HG03565 (cell line): ENCODE data around the gene ARFIP2.

Experiments used
- ATAC-seq: cut with Tn5 transposase; IDR thresholded peaks from one replicate; pipeline ENCODE4 v1.9.1; 2021; ENCODE audit warnings: mild to moderate bottlenecking, moderate library complexity; ENCODE audit not compliant: unreplicated experiment

The ARFIP2 gene

DNA sequence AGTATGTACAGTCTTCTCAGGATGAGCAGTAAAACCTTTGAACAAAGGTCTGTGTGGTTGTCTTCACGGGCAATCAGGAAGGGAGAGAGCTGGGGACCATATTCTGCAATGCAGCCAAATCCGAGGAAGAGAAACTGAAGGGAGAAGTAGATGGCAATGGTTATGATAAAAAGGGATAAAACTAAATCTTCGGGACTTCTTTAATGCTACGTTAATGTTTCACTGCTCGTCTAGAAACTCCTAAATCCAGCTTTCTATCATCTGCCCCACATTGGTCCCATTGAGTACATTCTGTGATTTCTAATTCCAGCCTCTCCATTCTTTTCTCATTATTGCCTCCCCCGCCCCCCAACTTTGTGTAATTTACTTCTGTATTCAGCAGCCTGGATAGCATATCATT is 1.9 kb upstream of the ARFIP2 start:
- no peak for ATAC-seq

DNA sequence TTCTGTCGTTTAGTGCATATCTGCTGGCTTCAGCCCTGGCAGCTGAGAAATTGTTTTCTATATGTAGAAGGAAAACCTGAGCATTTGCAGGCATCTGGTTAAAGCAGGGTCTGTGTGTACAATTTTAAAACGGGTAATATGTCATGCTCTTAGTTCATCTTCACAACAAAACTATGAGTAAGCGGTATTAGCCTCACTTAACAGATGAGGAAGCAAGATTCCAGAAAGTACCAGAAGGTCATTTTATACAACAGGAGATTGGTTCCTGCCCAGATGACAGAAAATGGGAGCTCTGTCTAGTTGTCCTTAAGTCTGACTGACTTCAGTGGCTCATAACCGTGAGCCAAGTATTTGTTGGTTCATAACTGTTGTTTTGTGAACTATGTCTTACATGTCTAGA is 1.3 kb upstream of the ARFIP2 start:
- no peak for ATAC-seq

DNA sequence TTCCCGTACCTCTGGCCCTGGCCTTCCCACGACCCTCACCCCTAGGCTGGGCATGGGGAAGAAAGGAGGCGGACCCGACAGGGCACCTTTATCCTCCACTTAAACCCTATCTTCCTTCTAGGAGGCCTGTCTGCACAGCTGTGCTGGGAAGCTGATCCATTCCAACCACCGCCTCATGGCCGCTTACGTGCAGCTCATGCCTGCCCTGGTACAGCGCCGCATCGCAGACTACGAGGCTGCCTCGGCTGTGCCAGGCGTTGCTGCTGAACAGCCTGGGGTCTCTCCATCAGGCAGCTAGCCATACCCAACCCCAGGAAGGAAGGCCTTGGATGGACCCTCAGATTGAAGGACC is 769 bp upstream of the ARFIP2 start:
- no peak for ATAC-seq

DNA sequence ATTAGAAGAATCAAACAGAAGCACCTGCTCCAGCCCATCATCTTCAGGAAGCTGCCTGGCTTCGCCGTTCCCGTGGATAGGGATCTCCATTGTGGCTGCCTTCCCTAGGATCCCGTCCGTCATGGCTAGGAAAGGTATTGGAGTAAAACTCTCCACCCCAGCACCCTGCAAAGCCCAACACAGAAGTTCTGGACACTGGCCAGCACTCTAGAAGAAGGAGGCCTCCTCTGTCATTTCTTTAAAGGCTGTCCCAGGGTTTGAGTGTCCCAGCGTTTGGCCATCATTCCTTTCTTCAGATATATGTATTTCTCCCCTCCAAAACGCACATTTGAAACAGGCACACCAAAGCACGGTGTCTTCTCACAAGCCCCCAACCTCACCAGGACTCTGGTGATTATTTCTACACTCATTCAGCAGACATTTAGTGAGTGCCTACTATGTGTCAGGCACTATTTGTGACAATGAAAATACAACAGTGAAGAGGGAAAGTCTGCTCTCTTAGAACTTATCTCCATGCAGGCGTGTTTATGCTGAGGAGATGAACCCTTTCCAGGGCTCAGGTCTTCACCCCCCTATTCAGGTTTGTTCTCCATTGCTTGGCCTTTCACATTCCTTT is 724 bp downstream of the ARFIP2 start:
- no peak for ATAC-seq

DNA sequence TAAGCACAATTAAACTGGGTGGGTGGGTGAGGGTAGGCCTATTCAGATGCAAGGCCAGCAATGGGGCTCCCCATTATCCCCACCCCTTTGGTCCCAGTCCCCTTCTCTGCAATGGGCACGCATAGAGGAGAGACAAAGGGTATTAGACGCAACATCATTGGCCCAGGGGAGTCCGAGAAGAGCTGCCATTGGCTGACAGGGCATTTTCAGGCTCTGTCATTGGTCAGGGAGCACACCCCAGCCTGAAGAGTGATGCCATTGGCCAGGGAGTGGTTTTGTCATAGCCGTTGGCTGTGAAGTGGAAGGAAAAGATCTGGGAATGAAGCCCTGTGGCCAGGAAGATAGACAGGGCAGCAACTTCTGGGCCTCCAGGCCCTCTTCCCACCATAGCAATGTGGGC is 4.6 kb downstream of the ARFIP2 start:
- ATAC-seq: no peak

DNA sequence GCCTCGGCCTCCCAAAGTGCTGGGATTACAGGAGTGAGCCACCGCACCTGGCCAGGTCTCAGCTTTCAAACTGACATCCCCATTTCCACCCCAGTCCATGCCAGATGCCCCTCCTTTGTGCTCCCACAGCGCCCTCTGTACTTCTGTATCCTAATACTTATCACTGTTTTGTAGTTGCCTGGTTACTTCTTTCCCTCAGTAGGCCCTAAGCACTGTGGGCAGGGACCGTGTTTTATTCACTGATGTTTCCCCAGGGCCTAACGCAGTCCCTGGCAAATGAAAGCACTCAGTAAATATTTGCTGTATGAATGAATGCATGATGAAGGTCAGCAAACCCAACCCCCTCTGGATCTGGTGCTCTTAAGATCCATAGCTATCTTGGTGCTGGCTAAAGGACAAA is 5.2 kb downstream of the ARFIP2 start:
- no peak for ATAC-seq

DNA sequence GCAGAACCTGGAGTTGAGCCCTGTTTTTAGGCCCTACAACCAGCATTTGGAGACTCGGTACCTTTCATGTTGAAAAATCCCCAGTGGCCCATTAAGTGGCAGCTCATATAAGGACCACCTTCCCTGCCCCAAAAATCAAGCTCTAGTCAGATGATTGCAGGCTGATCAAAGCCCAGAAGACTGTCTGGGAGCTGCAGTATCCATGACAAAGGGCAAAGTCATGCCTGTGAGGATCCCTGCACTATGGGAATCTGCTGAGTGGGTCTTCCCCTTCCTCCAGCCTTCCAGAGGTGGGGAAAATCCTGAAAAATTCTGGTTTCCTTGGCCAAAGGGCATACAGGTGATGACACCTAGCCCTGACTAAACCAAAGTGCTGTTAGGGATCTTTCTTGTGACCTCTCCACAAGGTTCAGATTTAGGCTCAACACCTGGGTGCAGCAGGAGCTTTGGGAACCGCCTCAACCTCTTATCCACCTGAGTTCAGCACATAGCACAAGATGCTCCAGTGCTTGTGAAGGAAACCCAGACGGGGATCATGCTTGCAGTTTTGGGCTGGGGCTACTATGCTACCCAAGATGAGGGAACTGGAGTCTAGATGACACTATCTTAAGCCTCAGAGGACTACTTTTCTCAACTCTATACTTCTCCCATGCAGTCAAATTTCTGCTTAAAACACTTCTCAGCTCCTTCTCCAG is 6.2 kb downstream of the ARFIP2 start:
- no peak for ATAC-seq

DNA sequence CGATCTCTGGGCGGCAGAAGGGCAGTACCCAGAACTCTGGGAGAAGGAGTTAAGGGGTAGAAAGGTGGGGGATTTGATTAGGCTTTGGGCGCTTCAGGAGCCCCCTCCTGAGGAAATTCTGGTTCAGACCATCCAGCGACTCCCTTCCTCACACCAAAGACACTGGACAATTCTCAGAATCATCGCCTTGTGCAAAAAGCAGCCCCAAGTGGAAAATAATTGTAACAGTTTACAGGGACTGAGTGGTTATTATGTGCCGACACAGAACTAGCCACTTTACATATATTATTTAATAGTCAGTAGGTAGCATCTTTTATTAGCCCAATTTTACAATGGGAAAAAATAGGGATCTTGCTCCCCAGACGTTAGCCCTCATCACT is 6.7 kb downstream of the ARFIP2 start:
- no peak for ATAC-seq

DNA sequence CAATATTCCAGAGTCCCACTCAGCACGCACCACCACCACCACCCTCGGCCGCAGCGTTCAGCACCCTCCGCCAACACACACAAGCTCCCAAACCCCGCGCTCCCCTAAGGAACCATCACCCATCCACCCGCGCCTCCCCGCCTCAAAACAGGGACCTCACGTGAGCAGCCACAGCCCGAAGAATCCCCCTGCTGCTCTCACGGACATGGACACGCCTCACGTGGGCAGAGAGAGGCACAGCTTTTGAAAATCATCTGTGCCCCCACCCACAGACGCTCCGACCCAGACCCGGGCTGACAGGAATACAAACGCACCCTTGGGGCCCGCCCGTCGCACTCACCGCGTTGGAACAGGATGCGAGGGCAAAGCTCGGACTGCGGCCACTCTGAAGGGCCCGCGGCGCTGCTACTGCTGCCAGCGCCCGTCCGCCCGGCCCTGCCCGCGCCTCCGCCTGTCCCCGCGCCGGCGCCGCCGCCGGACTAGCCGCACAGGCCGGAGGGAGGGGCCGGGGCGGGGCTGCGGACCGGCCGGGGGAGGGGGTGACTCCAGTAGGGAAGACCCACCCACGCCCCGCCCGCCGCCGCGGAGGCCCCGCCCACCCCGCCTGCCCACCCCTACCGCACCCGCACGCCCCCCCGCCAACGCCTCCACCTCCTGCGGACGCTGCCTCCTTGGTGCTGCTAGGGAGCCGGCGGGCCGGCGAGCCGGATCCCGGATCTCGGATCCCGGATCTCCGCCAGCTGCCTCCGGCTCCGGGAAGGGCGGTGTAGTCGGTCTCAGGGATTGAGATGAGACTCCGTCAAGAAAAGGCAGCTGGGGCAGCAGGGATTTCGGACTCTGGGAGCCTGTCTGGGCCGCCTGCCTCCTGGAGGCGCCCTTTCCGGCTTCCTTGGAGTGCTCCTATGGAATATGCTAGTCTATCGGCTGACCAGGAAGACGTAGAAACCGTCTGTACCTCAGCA is 7.4 kb downstream of the ARFIP2 start, which contains the start of gene TRIM3:
Gene TRIM3, minus strand, starts transcription at position 491 of the 962 bp plus-strand sequence. CDS start 8,246 bp downstream, outside the sequence.
- ATAC-seq: no peak

DNA sequence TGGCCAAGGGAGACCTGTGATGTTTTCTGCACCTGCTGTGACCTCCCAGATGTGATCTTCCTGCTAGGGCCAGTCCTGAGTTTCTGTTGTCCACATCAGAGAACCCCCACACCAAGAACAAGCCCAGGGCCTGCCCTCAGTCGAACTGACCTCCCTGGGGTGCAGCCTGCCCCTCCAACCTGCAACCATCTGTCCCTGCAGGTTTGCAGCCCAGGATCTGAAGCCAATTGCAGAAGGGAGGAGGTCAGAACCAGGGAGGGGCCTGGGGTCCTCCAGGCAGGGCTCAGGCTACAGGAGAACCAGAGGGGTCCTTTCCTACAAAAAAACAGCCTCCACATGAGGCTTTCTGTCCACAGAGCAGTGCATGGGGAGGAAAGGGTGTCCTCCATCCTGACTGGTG is 8.2 kb downstream of the ARFIP2 start:
- no peak for ATAC-seq

DNA sequence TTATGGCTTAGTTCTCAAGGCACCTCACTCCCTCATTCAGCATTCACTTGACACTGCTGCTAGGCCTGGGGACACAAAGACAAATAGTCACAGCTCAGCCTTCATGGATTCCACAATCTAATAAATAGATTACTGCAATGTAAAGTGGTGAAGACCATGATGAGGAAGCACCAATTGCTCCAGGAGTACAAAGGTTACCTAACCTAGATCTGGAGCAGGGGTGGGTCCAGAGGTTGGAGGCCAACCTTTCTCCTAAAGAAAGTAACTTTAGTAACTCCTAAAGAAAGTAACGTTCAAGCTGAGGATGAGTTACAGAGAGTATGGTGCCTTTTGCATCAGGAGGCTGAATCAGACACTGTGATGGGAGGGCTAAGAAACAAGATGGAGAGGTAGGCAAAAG is 11.5 kb downstream of the ARFIP2 start:
- ATAC-seq: no peak

DNA sequence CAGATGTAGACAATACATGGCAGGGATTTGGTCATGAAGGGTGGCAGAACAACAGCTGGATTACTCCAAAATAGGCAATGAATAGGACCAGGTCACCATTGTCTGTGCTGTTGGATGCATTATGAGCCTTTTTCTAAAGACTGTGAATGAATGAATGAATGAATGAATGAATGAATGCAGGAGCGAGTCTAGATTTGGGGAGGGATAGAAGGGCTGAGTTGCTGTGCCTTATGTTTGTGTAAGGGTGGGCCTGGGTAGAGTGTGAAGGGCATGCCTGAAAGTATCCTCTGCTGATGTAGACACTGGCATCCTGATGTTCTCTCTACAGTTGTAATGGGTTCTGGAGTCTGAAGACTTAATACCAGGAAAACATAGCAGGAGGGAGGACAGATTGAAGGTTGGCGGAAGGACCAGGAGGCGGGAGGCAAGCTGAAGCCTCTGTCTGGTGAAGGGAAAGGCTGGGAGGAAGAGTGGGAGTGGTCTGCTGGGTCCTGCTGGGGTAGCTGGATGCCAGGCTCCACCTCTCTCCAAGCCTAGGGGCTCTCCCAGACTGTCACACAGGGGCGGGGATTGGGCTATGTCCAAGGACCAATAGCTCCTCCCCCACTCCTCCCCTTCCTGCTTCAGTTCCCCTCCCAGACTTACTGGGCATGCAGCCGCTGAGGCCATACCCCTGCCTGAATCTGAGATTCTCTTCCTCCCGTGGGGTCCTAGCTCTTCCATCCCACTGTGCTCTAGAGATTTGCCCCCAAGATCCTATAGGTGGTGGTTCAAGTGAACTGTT is 12.2 kb downstream of the ARFIP2 start:
- ATAC-seq: peak; percentile 62

DNA sequence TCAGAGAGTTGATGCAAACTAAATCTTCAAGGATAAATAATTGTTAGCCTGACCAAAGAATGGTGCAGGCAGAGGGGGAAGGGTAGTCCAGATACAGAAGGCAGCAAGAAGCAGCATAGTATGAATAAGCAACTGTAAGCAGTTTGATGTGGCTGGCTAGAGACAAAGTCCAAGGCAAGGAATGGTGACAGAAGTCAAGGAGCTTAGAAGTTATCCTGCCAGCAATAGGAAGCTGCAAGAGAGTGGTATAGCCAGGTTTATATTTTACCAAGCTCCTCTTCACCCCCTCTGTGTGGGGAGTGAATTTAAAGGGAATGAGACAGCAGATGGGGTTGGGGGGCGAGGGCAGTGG is 22.1 kb downstream of the ARFIP2 start:
- no peak for ATAC-seq

DNA sequence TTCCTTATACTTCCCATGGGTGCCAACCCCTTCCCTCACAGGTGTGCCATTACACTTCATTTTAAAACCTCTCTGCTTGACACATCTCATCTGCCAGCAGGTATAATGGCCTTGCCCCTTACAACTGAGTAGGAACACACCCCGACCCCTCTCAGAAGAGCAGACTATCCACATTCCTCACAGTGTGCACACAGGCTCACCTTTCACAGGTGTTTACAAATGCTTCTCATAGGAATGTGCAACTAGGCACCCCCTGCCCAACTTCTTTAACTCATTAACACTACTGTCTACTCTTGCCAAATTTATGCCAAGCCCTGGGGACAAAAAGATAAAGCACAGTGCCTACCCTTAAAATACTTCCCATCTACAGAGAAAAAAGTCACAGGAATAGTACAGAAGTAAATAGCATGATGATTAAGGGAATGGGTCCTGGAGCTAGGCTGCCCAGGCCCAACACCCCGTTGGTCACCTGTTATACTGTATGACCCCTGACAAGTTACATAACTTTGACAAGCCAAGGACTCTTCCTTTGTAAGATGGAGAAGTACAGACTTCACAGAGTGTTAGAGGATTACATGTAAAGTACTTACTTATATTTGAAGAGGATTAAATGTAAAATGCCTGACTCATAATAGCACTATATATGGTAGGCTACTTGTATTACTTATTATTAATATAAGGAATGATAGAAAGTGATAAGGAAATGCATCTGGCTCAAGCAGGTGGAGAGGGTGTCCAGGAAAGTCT is 22.6 kb downstream of the ARFIP2 start:
- ATAC-seq: no peak

DNA sequence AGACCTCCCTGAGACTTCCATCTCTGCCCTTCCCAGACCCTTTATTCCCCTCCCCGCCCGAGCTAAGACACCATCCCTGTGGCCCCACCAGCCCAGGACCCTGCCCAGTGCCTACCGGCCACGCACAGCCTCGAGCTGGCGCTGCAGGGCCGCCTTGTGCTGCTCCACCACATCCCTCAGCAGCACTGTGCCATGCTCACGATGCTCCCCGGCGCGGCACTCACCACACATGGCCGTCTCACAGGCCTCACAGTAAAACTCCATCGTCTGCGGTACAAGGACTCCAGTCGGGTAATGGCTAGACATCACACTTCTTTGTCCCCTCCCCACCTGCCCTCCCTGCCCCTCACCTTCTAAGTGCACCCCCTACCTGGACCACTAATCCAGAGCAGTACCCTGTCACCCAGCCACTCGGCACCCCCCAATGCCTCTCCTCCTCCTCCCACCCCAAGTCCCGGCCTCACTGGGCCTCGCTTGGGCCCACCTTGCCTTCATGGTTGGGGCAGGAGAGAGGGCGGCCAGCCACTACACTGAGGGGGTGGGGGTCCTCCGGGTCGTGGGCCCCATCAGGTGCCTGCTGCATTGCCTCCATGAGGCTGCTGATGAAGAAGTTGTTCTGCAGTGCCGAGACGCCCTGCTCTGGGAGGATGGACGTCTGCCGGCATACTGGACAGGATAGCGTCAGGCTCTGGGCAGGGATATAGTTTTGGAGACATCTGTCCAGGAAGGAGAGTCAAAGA is 23.4 kb downstream of the ARFIP2 start:
- no peak for ATAC-seq

DNA sequence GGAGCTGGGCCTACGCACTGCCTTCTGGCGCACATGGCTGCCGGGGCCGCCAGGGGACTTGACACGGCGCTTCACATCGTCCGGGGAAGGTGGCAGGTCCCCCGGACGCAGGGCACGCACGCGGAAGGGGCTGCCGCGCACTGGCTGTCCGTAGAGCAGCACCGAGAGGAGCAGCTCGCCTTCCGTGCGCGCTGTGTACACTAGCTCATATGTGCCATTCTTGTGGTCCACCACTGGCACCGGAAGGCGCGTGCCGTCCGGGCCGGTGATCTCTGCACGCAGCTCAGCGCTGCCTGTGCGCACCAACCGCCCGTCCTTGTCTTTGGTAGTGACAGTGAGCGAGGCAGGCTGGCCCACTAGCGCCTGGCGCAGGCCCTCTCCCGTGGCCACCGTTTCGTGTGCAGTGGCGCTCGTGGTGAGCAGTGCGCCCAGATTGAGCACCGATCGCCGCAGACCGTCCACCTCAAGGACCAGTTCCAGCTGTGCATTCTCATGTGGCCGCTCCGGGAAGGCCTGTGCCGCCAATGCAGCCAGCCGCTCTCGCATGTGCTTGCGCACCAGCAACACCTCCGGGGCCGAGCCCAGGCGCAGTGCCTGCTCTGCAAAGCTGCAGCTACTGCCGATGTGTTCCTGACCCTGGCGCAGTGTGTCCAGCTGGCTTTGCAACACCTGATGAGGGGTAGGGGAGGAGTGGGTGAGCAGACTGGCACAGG is 24.6 kb downstream of the ARFIP2 start:
- no peak for ATAC-seq

DNA sequence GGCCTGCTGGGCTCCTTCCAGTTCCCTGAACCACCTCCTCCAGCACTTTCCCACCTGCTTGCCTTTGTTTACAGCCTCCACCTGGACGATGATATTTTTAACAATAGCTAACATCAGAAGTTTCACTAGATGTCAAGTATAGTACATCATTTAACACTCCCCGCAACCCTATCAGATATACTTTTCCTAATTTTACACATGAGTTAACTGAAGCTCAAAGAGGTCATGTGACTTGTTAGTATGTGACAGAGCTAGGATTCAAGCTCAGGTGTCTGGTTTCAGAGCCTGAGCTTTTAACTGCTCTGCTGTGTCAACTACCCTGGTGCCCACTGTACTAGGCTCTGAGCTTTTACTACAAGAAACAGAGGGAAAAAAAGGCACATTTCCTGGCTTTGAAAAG is 26.1 kb downstream of the ARFIP2 start:
- no peak for ATAC-seq

DNA sequence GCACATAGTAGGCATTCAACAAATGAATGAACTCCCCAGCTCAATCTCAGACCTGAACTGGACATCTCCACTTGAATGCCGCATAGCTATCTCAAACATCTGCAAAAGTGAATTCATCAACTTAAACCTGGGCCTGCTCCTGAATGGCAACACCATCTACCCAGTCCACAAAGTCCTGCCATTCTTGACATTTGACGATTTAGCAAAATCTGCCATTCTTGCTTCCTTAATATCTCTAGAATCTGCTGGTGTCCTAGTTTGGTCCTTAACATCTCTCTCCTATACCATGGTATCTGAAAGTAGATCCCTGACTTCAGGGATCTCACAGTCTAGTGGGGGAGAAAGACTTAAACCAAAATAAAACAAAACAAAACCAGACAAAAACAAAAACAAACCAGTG is 28.0 kb downstream of the ARFIP2 start:
- no peak for ATAC-seq

DNA sequence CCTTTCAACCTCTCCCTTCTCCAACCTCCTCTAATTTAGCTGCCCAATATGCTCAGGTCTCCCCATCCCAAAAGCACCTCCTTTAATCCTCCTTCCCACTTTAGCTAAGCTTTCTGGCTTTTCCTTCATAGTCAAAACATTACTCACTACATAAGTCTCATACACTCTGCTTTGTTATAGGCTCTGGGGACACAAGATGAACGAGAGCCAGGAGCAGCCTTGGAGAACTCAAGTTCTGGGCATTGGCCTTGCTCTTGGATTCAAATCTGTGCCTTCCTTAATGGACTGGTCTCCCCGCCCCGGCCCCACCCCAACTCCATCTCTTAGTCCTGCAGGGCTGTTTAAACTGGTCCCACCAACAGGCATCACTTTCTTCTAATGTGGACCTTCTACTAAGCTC is 28.9 kb downstream of the ARFIP2 start:
- no peak for ATAC-seq
